Hepatocyte (in vitro differentiated cells): ENCODE data around the gene NSUN4. TPM values are rescaled to one million over a fixed set of nuclear protein-coding genes. Genes with fewer than 3 reads are reported as not detected.
"Not testable (repeated sequence)": the region's sequence is repeated elsewhere in the genome, so short reads cannot be mapped to it uniquely, and the experiment has no call there.

Source experiments
- DNase-seq: peaks from one replicate; pipeline ENCODE4 v3.0.0-alpha.2; 2016; ENCODE audit warnings: low spot score
- H2AFZ ChIP-seq: fragments of 200-600 bp; sonication (generic); 2 replicates; pipeline ENCODE4 v1.6.0; 2016; ENCODE audit warnings: antibody characterized with exemption, mild to moderate bottlenecking
- H3K27ac ChIP-seq: fragments of 200-600 bp; sonication (generic); 2 replicates; pipeline ENCODE4 v1.5.1; 2016; ENCODE audit warnings: mild to moderate bottlenecking
- H3K27me3 ChIP-seq: fragments of 200-600 bp; sonication (generic); 2 replicates; pipeline ENCODE4 v1.6.1; 2016
- H3K36me3 ChIP-seq: fragments of 200-600 bp; sonication (generic); replicated peaks from 2 replicates; pipeline ENCODE4 v1.5.1; 2016; ENCODE audit warnings: low read depth; ENCODE audit not compliant: insufficient read depth
- H3K4me1 ChIP-seq: fragments of 200-600 bp; sonication (generic); 2 replicates; pipeline ENCODE4 v1.5.1; 2016; ENCODE audit warnings: mild to moderate bottlenecking, moderate library complexity; ENCODE audit not compliant: insufficient read depth
- H3K4me2 ChIP-seq: fragments of 200-600 bp; sonication (generic); 2 replicates; pipeline ENCODE4 v1.6.0; 2016
- H3K4me3 ChIP-seq: fragments of 200-600 bp; sonication (generic); 2 replicates; pipeline ENCODE4 v1.5.1; 2016; ENCODE audit warnings: mild to moderate bottlenecking
- H3K79me2 ChIP-seq: fragments of 200-600 bp; sonication (generic); 2 replicates; pipeline ENCODE4 v1.6.0; 2017; ENCODE audit warnings: mild to moderate bottlenecking
- H3K9me2 ChIP-seq: fragments of 200-600 bp; sonication (generic); replicated peaks from 2 replicates; pipeline ENCODE4 v1.6.0; 2017; ENCODE audit warnings: mild to moderate bottlenecking; ENCODE audit not compliant: insufficient read depth
- H3K9me3 ChIP-seq: fragments of 200-600 bp; sonication (generic); 2 replicates; pipeline ENCODE4 v1.5.1; 2016; ENCODE audit warnings: low read depth, mild to moderate bottlenecking
- H4K20me1 ChIP-seq: fragments of 200-600 bp; sonication (generic); 2 replicates; pipeline ENCODE4 v1.6.0; 2016; ENCODE audit warnings: mild to moderate bottlenecking; ENCODE audit not compliant: insufficient read depth, poor library complexity, severe bottlenecking
- CTCF ChIP-seq: fragments of 200-600 bp; sonication (generic); IDR thresholded peaks from 2 replicates; pipeline ENCODE4 v1.5.1; 2016; ENCODE audit warnings: antibody characterized with exemption, mild to moderate bottlenecking; ENCODE audit not compliant: poor library complexity
- EZH2 ChIP-seq: fragments of 200-600 bp; sonication (generic); IDR thresholded peaks from 2 replicates; pipeline ENCODE4 v1.6.1; 2016; ENCODE audit warnings: antibody characterized with exemption, mild to moderate bottlenecking, borderline replicate concordance
- EZH2phosphoT487 ChIP-seq: fragments of 200-600 bp; sonication (generic); IDR thresholded peaks from one replicate; pipeline ENCODE4 v1.6.1; 2018; ENCODE audit warnings: antibody characterized with exemption, mild to moderate bottlenecking, low read depth, moderate library complexity; ENCODE audit not compliant: unreplicated experiment, severe bottlenecking
- WGBS: methylation state at CpG from one replicate; pipeline ENCODE4 v1.1.6; 2016; ENCODE audit warnings: low lambda C conversion rate; ENCODE audit errors: missing lambda C conversion rate; 5-methylcytosine and 5-hydroxymethylcytosine counted together
- polyA plus RNA-seq: library from polyadenylated mRNA; unstranded; fragments of >200 nt; fragmentation: Nextera tagmentation; extraction: Ambion mirVana; gene quantifications from 2 replicates; pipeline ENCODE4 v1.2.1, GENCODE V29; 2016
- total RNA-seq: library from RNA; depleted of rRNA; stranded (reverse); fragments of >200 nt; gene quantifications from 2 replicates; pipeline ENCODE4 v1.2.3, GENCODE V29; 2014

Gene NSUN4
- total and polyA plus RNA-seq, 2 experiments from 2014 or later: 20.5 to 21.2 TPM

GRCh38 chr1:46315669-46316403 lies 24.8 kb upstream of the NSUN4 start:
- no peak overlapping the region for H3K4me2 ChIP-seq

DNA sequence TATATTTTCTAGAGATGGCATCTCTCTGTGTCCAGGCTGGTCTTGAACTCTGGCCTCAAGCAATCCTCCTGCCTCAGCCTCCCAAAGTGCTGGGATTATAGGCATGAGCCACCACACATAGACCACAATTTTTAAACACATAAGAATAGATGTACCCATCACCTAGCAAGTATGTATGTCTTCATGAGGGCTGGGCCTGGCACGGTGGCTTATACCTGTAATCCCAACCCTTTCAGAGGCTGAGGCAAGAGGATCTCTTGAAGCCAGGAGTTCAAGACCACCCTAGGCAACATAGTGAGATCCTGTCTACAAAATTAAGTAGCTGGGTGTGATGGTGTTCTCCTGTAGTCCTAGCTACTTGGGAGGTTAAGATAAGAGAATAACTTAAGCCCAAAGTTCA lies 23.3 kb upstream of the NSUN4 start:
- Histone ChIP-seq H3K36me3 (no peaks in the 10 kb centered on the region), H3K4me2 (no peak overlapping the region), H3K27ac (no peak overlapping the region), H3K9me2 (no peaks in the 10 kb centered on the region), H3K4me3 (no peak overlapping the region), H3K4me1 (no peaks in the 10 kb centered on the region), H4K20me1 (no peaks in the 10 kb centered on the region), H3K9me3 (no peaks in the 10 kb centered on the region), H2AFZ (no peak overlapping the region), H3K27me3 (no peaks in the 10 kb centered on the region), H3K79me2 (no peaks in the 10 kb centered on the region)
- 91% methylated on average over 1 of the region's 1 CpG for WGBS
- DNase-seq: no peak
- TF ChIP-seq CTCF: no peak
- TF ChIP-seq EZH2phosphoT487: no peak
- TF ChIP-seq EZH2: no peak

More at GRCh38 chr1:46315669-46316403, 24.8 kb upstream of the NSUN4 start:
- 100% methylated on average over 3 of the region's 3 CpGs for WGBS
- H3K27ac ChIP-seq: no peak overlapping the region
- H3K9me3 ChIP-seq: no peaks in the 10 kb centered on the region
- H3K4me3 ChIP-seq: no peak overlapping the region
- no peaks in the 10 kb centered on the region for H3K27me3 ChIP-seq
- H4K20me1 ChIP-seq: no peaks in the 10 kb centered on the region
- no peaks in the 10 kb centered on the region for H3K79me2 ChIP-seq
- H3K9me2 ChIP-seq: no peaks in the 10 kb centered on the region
- DNase-seq: no peak
- no peak overlapping the region for H2AFZ ChIP-seq
- no peaks in the 10 kb centered on the region for H3K4me1 ChIP-seq
- no peaks in the 10 kb centered on the region for H3K36me3 ChIP-seq
- TF ChIP-seq CTCF (no peak), EZH2phosphoT487 (no peak), EZH2 (no peak)

- H4K20me1 ChIP-seq, H3K4me2 ChIP-seq, H3K4me1 ChIP-seq, H3K4me3 ChIP-seq, H3K9me3 ChIP-seq, H3K79me2 ChIP-seq, H3K27ac ChIP-seq, DNase-seq, H3K27me3 ChIP-seq, H3K36me3 ChIP-seq, H3K9me2 ChIP-seq, H2AFZ ChIP-seq: not testable (repeated sequence)
- WGBS: 95% methylated on average over 6 of the region's 6 CpGs
These were observed 21.3 kb upstream of the NSUN4 start for GRCh38 chr1:46319301-46319700.

DNA sequence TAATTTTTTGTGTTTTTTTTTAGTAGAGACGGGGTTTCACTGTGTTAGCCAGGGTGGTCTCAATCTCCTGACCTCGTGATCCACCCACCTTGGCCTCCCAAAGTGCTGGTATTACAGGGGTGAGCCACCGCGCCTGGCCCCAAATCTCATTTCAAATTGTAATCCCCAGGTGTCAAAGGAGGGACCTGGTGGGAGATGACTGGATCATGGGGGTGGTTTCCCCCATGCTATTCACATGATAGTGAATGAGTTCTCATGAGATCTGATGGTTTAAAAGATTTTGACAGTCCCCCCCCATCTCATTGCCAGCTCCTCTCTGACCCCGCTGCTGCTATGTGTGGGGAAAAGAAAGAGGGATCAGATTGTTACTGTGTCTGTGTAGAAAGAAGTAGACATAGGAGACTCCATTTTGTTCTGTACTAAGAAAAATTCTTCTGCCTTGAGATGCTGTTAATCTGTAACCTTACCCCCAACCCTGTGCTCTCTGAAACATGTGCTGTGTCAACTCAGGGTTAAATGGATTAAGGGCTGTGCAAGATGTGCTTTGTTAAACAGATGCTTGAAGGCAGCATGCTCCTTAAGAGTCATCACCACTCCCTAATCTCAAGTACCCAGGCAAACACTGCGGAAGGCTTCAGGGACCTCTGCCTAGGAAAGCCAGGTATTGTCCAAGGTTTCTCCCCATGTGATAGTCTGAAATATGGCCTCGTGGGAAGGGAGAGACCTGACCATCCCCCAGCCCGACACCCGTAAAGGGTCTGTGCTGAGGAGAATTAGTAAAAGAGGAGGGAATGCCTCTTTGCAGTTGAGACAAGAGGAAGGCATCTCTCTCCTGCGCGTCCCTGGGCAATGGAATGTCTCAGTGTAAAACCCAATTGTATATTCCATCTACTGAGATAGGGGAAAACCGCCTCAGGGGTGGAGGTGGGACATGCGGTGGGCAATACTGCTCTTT lies 20.4 kb upstream of the NSUN4 start:
- H3K4me2 ChIP-seq, H3K9me2 ChIP-seq, H3K4me3 ChIP-seq, H2AFZ ChIP-seq, DNase-seq, H3K27me3 ChIP-seq, H3K4me1 ChIP-seq, H4K20me1 ChIP-seq, H3K36me3 ChIP-seq, H3K79me2 ChIP-seq, H3K9me3 ChIP-seq: not testable (repeated sequence)
- 45% methylated on average over 13 of the region's 13 CpGs for WGBS
- H3K27ac ChIP-seq: peak overlapping the region; percentile 58

DNA sequence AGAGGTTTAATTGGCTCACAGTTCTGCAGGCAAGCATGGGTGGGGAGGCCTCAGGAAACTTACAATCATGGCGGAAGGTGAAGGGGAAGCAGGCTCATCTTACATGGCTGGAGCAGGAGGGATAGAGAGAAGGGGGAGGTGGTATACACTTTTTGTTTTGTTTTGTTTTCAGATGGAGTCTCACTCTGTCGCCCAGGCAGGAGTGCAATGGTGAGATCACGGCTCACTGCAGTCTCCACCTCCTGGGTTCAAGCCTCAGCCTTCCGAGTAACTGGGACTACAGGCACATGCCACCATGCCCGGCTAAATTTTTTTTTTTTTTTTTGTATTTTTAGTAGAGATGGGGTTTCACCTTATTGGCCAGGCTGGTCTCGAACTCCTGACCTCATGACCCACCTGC lies 18.4 kb upstream of the NSUN4 start:
- H3K9me2 ChIP-seq, H3K4me1 ChIP-seq, H3K9me3 ChIP-seq, H3K36me3 ChIP-seq, H4K20me1 ChIP-seq, H3K27ac ChIP-seq, H3K4me2 ChIP-seq, H3K27me3 ChIP-seq, H2AFZ ChIP-seq, H3K4me3 ChIP-seq, DNase-seq, H3K79me2 ChIP-seq: not testable (repeated sequence)
- WGBS: 97% methylated on average over 6 of the region's 6 CpGs

DNA sequence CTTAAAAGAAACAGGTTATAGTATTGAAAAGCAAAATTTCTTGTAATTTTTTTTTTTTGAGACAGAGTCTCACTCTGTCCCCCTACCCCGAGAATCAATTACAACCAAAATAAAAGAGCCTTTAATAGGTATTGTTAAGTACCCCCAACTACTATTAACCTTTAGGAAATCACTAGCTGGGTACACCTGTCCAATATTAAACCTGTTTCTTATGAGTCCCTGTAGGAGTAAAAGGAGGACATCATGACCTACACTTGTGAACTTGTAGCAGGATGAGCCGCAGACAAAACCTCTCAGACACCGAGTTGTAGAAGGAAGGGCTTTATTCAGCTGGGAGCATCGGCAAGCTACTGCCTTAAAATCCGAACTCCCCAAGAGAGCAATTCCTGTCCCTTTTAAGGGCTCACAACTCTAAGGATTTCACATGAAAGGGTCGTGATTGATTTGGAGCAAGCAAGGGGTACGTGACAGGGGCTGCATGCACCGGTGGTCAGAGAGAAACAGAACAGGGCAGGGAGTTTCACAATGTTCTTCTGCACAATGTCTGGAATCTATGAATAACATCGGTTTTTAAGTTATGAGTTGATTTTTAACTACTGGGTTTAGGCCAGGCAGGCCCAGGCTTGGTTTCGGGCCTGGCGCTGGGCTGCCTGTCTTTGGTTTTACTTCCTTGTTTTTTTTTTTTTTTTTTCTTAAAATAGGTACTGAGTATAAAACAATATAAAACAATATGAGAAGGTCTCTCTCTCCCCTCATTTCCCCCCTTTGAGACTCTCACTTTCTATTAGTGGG lies 15.1 kb upstream of the NSUN4 start:
- H3K4me3 ChIP-seq, H2AFZ ChIP-seq, H3K4me1 ChIP-seq, H3K4me2 ChIP-seq, H3K79me2 ChIP-seq, H4K20me1 ChIP-seq, H3K27me3 ChIP-seq, DNase-seq, H3K9me2 ChIP-seq, H3K27ac ChIP-seq, H3K9me3 ChIP-seq, H3K36me3 ChIP-seq: not testable (repeated sequence)
- WGBS: 95% methylated on average over 11 of the region's 11 CpGs
